K562 (cell line): ENCODE measurements around the gene NMT1. TPM values are rescaled to one million over a fixed set of nuclear protein-coding genes. Genes with fewer than 3 reads are reported as not detected.

Experiments used
- C11orf30 ChIP-seq: fragments of 450-650 bp; IDR thresholded peaks from 2 replicates; pipeline ENCODE4 v1.6.1; 2016; ENCODE audit warnings: low read depth, mild to moderate bottlenecking
- ELF4 ChIP-seq: fragments of 450-650 bp; formaldehyde crosslinking; IDR thresholded peaks from 2 replicates; pipeline ENCODE4 v1.4.0; 2022; ENCODE audit warnings: missing genetic modification characterization
- GTF2F1 ChIP-seq: IDR thresholded peaks from 2 replicates; pipeline ENCODE4 v1.6.1; 2011; ENCODE audit warnings: low read depth, low read length, improper control_type of control experiment
- KLF10 ChIP-seq: fragments of 250-450 bp; sonication (Bioruptor Pico); IDR thresholded peaks from 2 replicates; pipeline ENCODE4 v1.6.1; 2021; ENCODE audit warnings: matching md5 sums
- KLF6 ChIP-seq: fragments of 250-450 bp; sonication (Bioruptor Pico); IDR thresholded peaks from 2 replicates; pipeline ENCODE4 v1.4.0; 2020; ENCODE audit warnings: mild to moderate bottlenecking, moderate library complexity, borderline replicate concordance
- MEF2A ChIP-seq: IDR thresholded peaks from 2 replicates; pipeline ENCODE4 v1.6.1; 2011; ENCODE audit warnings: low read depth, mild to moderate bottlenecking, low read length, moderate library complexity; ENCODE audit not compliant: control insufficient read depth
- MYBL2 ChIP-seq, 2 experiments: fragments of 450-650 bp in 1 of 2; sonication (generic) in 1 of 2; formaldehyde crosslinking in 1 of 2; IDR thresholded peaks; 2 replicates each; pipeline versions ENCODE4 v1.6.1 to v1.8.1; 2017 to 2022; ENCODE audit warnings: borderline replicate concordance in 1 of 2, inconsistent platforms in 1 of 2, low read depth in 1 of 2, mild to moderate bottlenecking in 1 of 2, missing genetic modification reagents in 1 of 2, moderate library complexity in 1 of 2
- NFE2 ChIP-seq: IDR thresholded peaks from 2 replicates; pipeline ENCODE4 v1.6.1; 2014; ENCODE audit warnings: antibody characterized with exemption, low read depth
- SMARCA4 ChIP-seq: fragments of 450-650 bp; IDR thresholded peaks from 2 replicates; pipeline ENCODE4 v1.6.1; 2016
- TEAD4 ChIP-seq, 2 experiments: sonication (generic) in 1 of 2; formaldehyde crosslinking in 1 of 2; IDR thresholded peaks; 2 replicates each; pipeline versions ENCODE4 v1.6.1 to v1.8.0; 2012 to 2022; ENCODE audit warnings: borderline replicate concordance in 1 of 2, inconsistent platforms in 1 of 2, low read length in 1 of 2, mild to moderate bottlenecking in 1 of 2, missing genetic modification reagents in 1 of 2
- ZFP30 ChIP-seq: fragments of 250-450 bp; sonication (Bioruptor Pico); IDR thresholded peaks from 2 replicates; pipeline ENCODE4 v1.8.0; 2022; ENCODE audit warnings: moderate library complexity, mild to moderate bottlenecking, inconsistent platforms, borderline replicate concordance
- ZNF224 ChIP-seq: sonication (generic); formaldehyde crosslinking; IDR thresholded peaks from 2 replicates; pipeline ENCODE4 v1.8.0; 2022; ENCODE audit warnings: mild to moderate bottlenecking, missing genetic modification reagents
- ZNF79 ChIP-seq: fragments of 250-450 bp; sonication (Bioruptor Pico); IDR thresholded peaks from 2 replicates; pipeline ENCODE4 v1.4.0; 2020; ENCODE audit warnings: low read depth, mild to moderate bottlenecking, moderate library complexity
- polyA plus RNA-seq, 8 experiments: library from polyadenylated mRNA; depleted of rRNA in 4 of 8; stranded (reverse) in 5 of 8; unstranded in 3 of 8; fragments of >200 nt; fragmentation: Nextera tagmentation in 2 of 8; fragmentation: Illumina TruSeq in 1 of 8; extraction: Ambion mirVana in 2 of 8; extraction: Trizol in 1 of 8; gene quantifications; 2 replicates each; pipeline versions ENCODE4 v1.2.1 to v1.2.3, GENCODE V29; 2011 to 2014; ENCODE audit warnings: inconsistent platforms in 1 of 8, missing spikeins in 1 of 8
- total RNA-seq, 7 experiments: library from RNA; depleted of rRNA in 6 of 7; stranded (reverse); fragments of >200 nt in 6 of 7; fragmentation: Illumina TruSeq in 2 of 7; extraction: Trizol in 2 of 7; gene quantifications; 2 replicates each; pipeline versions ENCODE4 v1.2.1 to v1.2.3, GENCODE V29; 2011 to 2021; ENCODE audit warnings: low replicate concordance in 1 of 7
- TF ChIP-seq, protein P1 (sequence below), 2 experiments: fragments of 450-650 bp in 1 of 2; sonication (generic) in 1 of 2; formaldehyde crosslinking in 1 of 2; IDR thresholded peaks; 2 replicates each; pipeline versions ENCODE4 v1.7.1 to v1.9.0; 2016 to 2022; ENCODE audit warnings: inconsistent platforms in 1 of 2, mild to moderate bottlenecking in 1 of 2, missing genetic modification reagents in 1 of 2
- TF ChIP-seq, protein P2 (sequence below): fragments of 250-450 bp; sonication (Bioruptor Pico); IDR thresholded peaks from 2 replicates; pipeline ENCODE4 v1.8.0; 2022; ENCODE audit warnings: moderate library complexity, mild to moderate bottlenecking, inconsistent platforms
- TF ChIP-seq, protein P3 (sequence below), 2 experiments: fragments of 450-650 bp in 1 of 2; sonication (generic) in 1 of 2; formaldehyde crosslinking in 1 of 2; IDR thresholded peaks in 1 of 2; conservative IDR thresholded peaks in 1 of 2; 2 replicates each; pipeline versions ENCODE4 v1.6.1 to v1.8.1; 2016 to 2023; ENCODE audit warnings: mild to moderate bottlenecking in 2 of 2, moderate library complexity in 2 of 2, inconsistent platforms in 1 of 2, missing genetic modification reagents in 1 of 2

Gene NMT1
- total and polyA plus RNA-seq, 9 of the 15 experiments (the other 6 are each of a cell fraction or from before 2014, with no cell fraction given) = 86.7 to 569 (median 213) TPM

DNA sequence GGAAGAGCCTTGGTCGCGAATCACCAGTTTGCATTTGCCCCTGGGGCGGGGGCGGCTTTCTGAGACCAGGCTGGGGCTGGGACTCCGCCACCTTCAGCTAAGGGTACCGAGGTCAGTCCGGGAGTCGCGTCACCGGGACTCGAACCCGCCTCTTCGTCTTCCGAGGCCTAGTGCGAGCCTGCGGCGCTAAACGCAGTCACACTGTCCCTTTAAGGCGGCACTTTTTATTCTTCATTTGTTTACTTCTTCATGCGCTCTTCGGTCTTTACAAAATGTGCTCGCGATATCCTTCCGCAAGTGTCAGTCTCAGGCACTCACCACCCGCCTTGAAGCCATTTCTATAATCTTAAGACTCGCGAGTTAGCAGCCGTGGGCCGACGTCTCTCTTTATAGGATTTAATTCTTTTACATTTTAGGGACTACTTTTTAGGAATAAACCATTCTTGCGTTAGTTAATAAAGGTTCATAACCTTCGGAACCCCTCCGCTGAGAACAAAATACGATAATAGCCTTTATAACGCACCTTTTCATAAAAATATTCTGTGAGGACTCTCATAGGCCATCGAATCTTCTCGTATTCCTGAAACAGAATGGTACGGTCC, 86.6 kb downstream of the NMT1 start (continued):
- TF ChIP-seq, protein P1, sequence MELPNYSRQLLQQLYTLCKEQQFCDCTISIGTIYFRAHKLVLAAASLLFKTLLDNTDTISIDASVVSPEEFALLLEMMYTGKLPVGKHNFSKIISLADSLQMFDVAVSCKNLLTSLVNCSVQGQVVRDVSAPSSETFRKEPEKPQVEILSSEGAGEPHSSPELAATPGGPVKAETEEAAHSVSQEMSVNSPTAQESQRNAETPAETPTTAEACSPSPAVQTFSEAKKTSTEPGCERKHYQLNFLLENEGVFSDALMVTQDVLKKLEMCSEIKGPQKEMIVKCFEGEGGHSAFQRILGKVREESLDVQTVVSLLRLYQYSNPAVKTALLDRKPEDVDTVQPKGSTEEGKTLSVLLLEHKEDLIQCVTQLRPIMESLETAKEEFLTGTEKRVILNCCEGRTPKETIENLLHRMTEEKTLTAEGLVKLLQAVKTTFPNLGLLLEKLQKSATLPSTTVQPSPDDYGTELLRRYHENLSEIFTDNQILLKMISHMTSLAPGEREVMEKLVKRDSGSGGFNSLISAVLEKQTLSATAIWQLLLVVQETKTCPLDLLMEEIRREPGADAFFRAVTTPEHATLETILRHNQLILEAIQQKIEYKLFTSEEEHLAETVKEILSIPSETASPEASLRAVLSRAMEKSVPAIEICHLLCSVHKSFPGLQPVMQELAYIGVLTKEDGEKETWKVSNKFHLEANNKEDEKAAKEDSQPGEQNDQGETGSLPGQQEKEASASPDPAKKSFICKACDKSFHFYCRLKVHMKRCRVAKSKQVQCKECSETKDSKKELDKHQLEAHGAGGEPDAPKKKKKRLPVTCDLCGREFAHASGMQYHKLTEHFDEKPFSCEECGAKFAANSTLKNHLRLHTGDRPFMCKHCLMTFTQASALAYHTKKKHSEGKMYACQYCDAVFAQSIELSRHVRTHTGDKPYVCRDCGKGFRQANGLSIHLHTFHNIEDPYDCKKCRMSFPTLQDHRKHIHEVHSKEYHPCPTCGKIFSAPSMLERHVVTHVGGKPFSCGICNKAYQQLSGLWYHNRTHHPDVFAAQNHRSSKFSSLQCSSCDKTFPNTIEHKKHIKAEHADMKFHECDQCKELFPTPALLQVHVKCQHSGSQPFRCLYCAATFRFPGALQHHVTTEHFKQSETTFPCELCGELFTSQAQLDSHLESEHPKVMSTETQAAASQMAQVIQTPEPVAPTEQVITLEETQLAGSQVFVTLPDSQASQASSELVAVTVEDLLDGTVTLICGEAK (IDR thresholded peaks at IDR 0.05) = peak; percentile 59
- TF ChIP-seq, protein P1 (CRISPR knock-in tag; IDR thresholded peaks at IDR 0.05) = no peak
- TF ChIP-seq C11orf30 = 0 out of 2 replicates have a peak, but pooled peaks have one; percentile 2
- no peak for TF ChIP-seq NFE2
- peak; percentile 52; the same call in 1 of the 2 replicates for TF ChIP-seq GTF2F1
- TF ChIP-seq, protein P2, sequence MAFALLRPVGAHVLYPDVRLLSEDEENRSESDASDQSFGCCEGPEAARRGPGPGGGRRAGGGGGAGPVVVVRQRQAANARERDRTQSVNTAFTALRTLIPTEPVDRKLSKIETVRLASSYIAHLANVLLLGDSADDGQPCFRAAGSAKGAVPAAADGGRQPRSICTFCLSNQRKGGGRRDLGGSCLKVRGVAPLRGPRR (CRISPR knock-in tag) = 0 out of 2 replicates have a peak, but pooled peaks have one; percentile 65
- TF ChIP-seq MYBL2 (IDR thresholded peaks at IDR 0.05; ENCODE audit: low read depth) = no peak; the same call in 1 of the 2 replicates
- TF ChIP-seq MYBL2 (CRISPR knock-in tag; IDR thresholded peaks at IDR 0.05; ENCODE audit: borderline replicate concordance) = no peak
- TF ChIP-seq ELF4 (CRISPR knock-in tag) = no peak; the same call in 1 of the 2 replicates
- TF ChIP-seq ZNF224 (CRISPR knock-in tag) = no peak
- peak; percentile 48; the same call in 1 of the 2 replicates for TF ChIP-seq SMARCA4
- TF ChIP-seq TEAD4 (IDR thresholded peaks at IDR 0.05; ENCODE audit: low read length) = peak; percentile 64
- no peak for TF ChIP-seq TEAD4 (CRISPR knock-in tag; IDR thresholded peaks at IDR 0.05; ENCODE audit: borderline replicate concordance)
- no peak for TF ChIP-seq ZFP30 (CRISPR knock-in tag)
- no peak; the same call in 1 of the 2 replicates for TF ChIP-seq KLF6
- TF ChIP-seq KLF10 (CRISPR knock-in tag) = no peak
- no peak for TF ChIP-seq ZNF79 (CRISPR knock-in tag)
- TF ChIP-seq MEF2A = 0 out of 2 replicates have a peak, but pooled peaks have one; percentile 30
- TF ChIP-seq, protein P3, sequence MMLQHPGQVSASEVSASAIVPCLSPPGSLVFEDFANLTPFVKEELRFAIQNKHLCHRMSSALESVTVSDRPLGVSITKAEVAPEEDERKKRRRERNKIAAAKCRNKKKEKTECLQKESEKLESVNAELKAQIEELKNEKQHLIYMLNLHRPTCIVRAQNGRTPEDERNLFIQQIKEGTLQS (IDR thresholded peaks at IDR 0.05) = peak; percentile 68; the same call in 1 of the 2 replicates
- TF ChIP-seq, protein P3 (CRISPR knock-in tag; conservative IDR thresholded peaks at IDR 0.05) = no peak
